Activated T-cell treated with anti-CD3 and anti-CD28 coated beads, Interleukin-2, amount 50 U/mL, for 24 hours (primary cell): ENCODE data around the gene GTSE1.

Experiments used
- DNase-seq: peaks from one replicate; pipeline ENCODE4 v3.0.0-alpha.2; 2020
- H3K27ac Mint-ChIP-seq: 2 replicates; pipeline ENCODE4 v1.8.0; 2020; ENCODE audit warnings: mild to moderate bottlenecking, mixed read lengths
- H3K27me3 Mint-ChIP-seq: 2 replicates; pipeline ENCODE4 v1.8.0; 2020; ENCODE audit warnings: mixed read lengths
- H3K36me3 Mint-ChIP-seq: 2 replicates; pipeline ENCODE4 v1.8.0; 2020; ENCODE audit warnings: low read depth, mixed read lengths
- H3K4me1 Mint-ChIP-seq: 2 replicates; pipeline ENCODE4 v1.8.0; 2020; ENCODE audit warnings: low read depth, mixed read lengths
- H3K4me3 Mint-ChIP-seq: 2 replicates; pipeline ENCODE4 v1.8.0; 2020; ENCODE audit warnings: mild to moderate bottlenecking, moderate library complexity, mixed read lengths
- H3K9me3 Mint-ChIP-seq: 2 replicates; pipeline ENCODE4 v1.8.0; 2020; ENCODE audit warnings: mixed read lengths

GTSE1 gene

GRCh38 chr22:46365166-46365624, 68.5 kb downstream of the GTSE1 start:
- H3K4me3 Mint-ChIP-seq, result no peak overlapping the region
- no peaks in the 10 kb centered on the region for H3K9me3 Mint-ChIP-seq
- DNase-seq, result no peak
- H3K36me3 Mint-ChIP-seq, result no peaks in the 10 kb centered on the region
- no peak overlapping the region for H3K27ac Mint-ChIP-seq
- peaks cover 4% of the 10 kb centered on the region for H3K4me1 Mint-ChIP-seq
- peaks cover 6% of the 10 kb centered on the region for H3K27me3 Mint-ChIP-seq

- peaks cover 12% of the 10 kb centered on the region for H3K4me1 Mint-ChIP-seq
- H3K9me3 Mint-ChIP-seq, result no peaks in the 10 kb centered on the region
- H3K4me3 Mint-ChIP-seq, result no peak overlapping the region
- no peaks in the 10 kb centered on the region for H3K36me3 Mint-ChIP-seq
- no peak for DNase-seq
- H3K27ac Mint-ChIP-seq, result no peak overlapping the region
- peaks cover 6% of the 10 kb centered on the region for H3K27me3 Mint-ChIP-seq
Measured at GRCh38 chr22:46366327-46366731, 69.7 kb downstream of the GTSE1 start.

- Mint-ChIP-seq H3K4me3 (no peak overlapping the region), H3K36me3 (no peaks in the 10 kb centered on the region), H3K9me3 (no peaks in the 10 kb centered on the region), H3K27ac (no peak overlapping the region), H3K27me3 (peaks cover 6% of the 10 kb centered on the region), H3K4me1 (peaks cover 15% of the 10 kb centered on the region)
- no peak for DNase-seq
Measured at GRCh38 chr22:46366801-46367706, 70.4 kb downstream of the GTSE1 start.

GRCh38 chr22:46367707-46368191, 71.1 kb downstream of the GTSE1 start:
- Mint-ChIP-seq H3K4me3 (no peak overlapping the region), H3K36me3 (no peaks in the 10 kb centered on the region), H3K4me1 (peaks cover 18% of the 10 kb centered on the region), H3K27ac (peak overlapping the region; percentile 63), H3K9me3 (no peaks in the 10 kb centered on the region), H3K27me3 (peaks cover 10% of the 10 kb centered on the region)
- peak; percentile 82 for DNase-seq

- Mint-ChIP-seq H3K36me3 (no peaks in the 10 kb centered on the region), H3K27ac (no peak overlapping the region), H3K27me3 (peaks cover 11% of the 10 kb centered on the region), H3K4me1 (peaks cover 23% of the 10 kb centered on the region), H3K9me3 (no peaks in the 10 kb centered on the region), H3K4me3 (no peak overlapping the region)
- no peak for DNase-seq
Measured at GRCh38 chr22:46368422-46368821, 71.8 kb downstream of the GTSE1 start.

GRCh38 chr22:46368871-46369715, 72.4 kb downstream of the GTSE1 start:
- H3K4me1 Mint-ChIP-seq, result peaks cover 28% of the 10 kb centered on the region
- H3K27ac Mint-ChIP-seq, result no peak overlapping the region

GRCh38 chr22:46369716-46370583, 73.3 kb downstream of the GTSE1 start:
- no peaks in the 10 kb centered on the region for H3K9me3 Mint-ChIP-seq
- H3K4me3 Mint-ChIP-seq, result no peak overlapping the region
- H3K4me1 Mint-ChIP-seq, result peaks cover 33% of the 10 kb centered on the region
- H3K27ac Mint-ChIP-seq, result no peak overlapping the region
- no peak for DNase-seq
- no peaks in the 10 kb centered on the region for H3K36me3 Mint-ChIP-seq
- peaks cover 18% of the 10 kb centered on the region for H3K27me3 Mint-ChIP-seq

More at GRCh38 chr22:46368871-46369715, 72.4 kb downstream of the GTSE1 start:
- Mint-ChIP-seq H3K4me3 (no peak overlapping the region), H3K36me3 (no peaks in the 10 kb centered on the region), H3K9me3 (no peaks in the 10 kb centered on the region), H3K27me3 (peaks cover 13% of the 10 kb centered on the region)
- DNase-seq, result no peak

- DNase-seq, result no peak
- H3K4me3 Mint-ChIP-seq, result no peak overlapping the region
- peaks cover 3% of the 10 kb centered on the region for H3K9me3 Mint-ChIP-seq
- peaks cover 21% of the 10 kb centered on the region for H3K27me3 Mint-ChIP-seq
- no peaks in the 10 kb centered on the region for H3K36me3 Mint-ChIP-seq
- H3K27ac Mint-ChIP-seq, result no peak overlapping the region
- H3K4me1 Mint-ChIP-seq, result peaks cover 33% of the 10 kb centered on the region
Measured at GRCh38 chr22:46370584-46371291, 74.1 kb downstream of the GTSE1 start.

- no peak overlapping the region for H3K4me3 Mint-ChIP-seq
- H3K9me3 Mint-ChIP-seq, result peaks cover 8% of the 10 kb centered on the region
- H3K36me3 Mint-ChIP-seq, result no peaks in the 10 kb centered on the region
- H3K27me3 Mint-ChIP-seq, result peaks cover 21% of the 10 kb centered on the region
- no peak for DNase-seq
- H3K4me1 Mint-ChIP-seq, result peaks cover 33% of the 10 kb centered on the region
- no peak overlapping the region for H3K27ac Mint-ChIP-seq
Measured at GRCh38 chr22:46371623-46372226, 75.1 kb downstream of the GTSE1 start.

- no peak for DNase-seq
- no peak overlapping the region for H3K4me3 Mint-ChIP-seq
- peaks cover 33% of the 10 kb centered on the region for H3K4me1 Mint-ChIP-seq
- H3K36me3 Mint-ChIP-seq, result no peaks in the 10 kb centered on the region
- no peak overlapping the region for H3K27ac Mint-ChIP-seq
- peaks cover 8% of the 10 kb centered on the region for H3K9me3 Mint-ChIP-seq
- H3K27me3 Mint-ChIP-seq, result peaks cover 21% of the 10 kb centered on the region
Measured at GRCh38 chr22:46372686-46373085, 76.0 kb downstream of the GTSE1 start.

GRCh38 chr22:46373159-46373558, 76.5 kb downstream of the GTSE1 start:
- Mint-ChIP-seq H3K27me3 (peaks cover 18% of the 10 kb centered on the region), H3K4me3 (no peak overlapping the region), H3K9me3 (peaks cover 8% of the 10 kb centered on the region), H3K27ac (no peak overlapping the region), H3K36me3 (no peaks in the 10 kb centered on the region), H3K4me1 (peaks cover 33% of the 10 kb centered on the region)
- no peak for DNase-seq

- Mint-ChIP-seq H3K9me3 (peaks cover 8% of the 10 kb centered on the region), H3K4me1 (peaks cover 33% of the 10 kb centered on the region), H3K4me3 (peak overlapping the region; percentile 1), H3K36me3 (no peaks in the 10 kb centered on the region), H3K27me3 (peaks cover 18% of the 10 kb centered on the region), H3K27ac (no peak overlapping the region)
- peak; percentile 48 for DNase-seq
Measured at GRCh38 chr22:46373921-46374662, 77.4 kb downstream of the GTSE1 start.
